Muscle of leg (tissue), 11 donors: ENCODE data around the gene TNNC1. TPM values are rescaled to one million over a fixed set of nuclear protein-coding genes. Genes with fewer than 3 reads are reported as not detected.

ENCODE experiments used
- DNase-seq: peaks from one replicate; pipeline ENCODE4 v3.0.0; 2013
- H3K27ac ChIP-seq: one replicate; pipeline ENCODE4 v1.5.1; 2013; ENCODE audit warnings: mild to moderate bottlenecking, low read length, control low read depth
- H3K27me3 ChIP-seq: one replicate; pipeline ENCODE4 v1.6.1; 2013; ENCODE audit warnings: low read length; ENCODE audit not compliant: control insufficient read depth, insufficient read depth
- H3K36me3 ChIP-seq: one replicate; pipeline ENCODE4 v1.6.1; 2013; ENCODE audit warnings: low read length; ENCODE audit not compliant: control insufficient read depth, insufficient read depth
- H3K4me1 ChIP-seq: one replicate; pipeline ENCODE4 v1.6.1; 2013; ENCODE audit warnings: low read length; ENCODE audit not compliant: control insufficient read depth, insufficient read depth
- H3K4me3 ChIP-seq: one replicate; pipeline ENCODE4 v1.5.1; 2013; ENCODE audit warnings: low read length, control low read depth
- H3K9me3 ChIP-seq: replicated peaks from 2 replicates; pipeline ENCODE4 v1.6.1; 2013; ENCODE audit warnings: low read depth, low read length; ENCODE audit not compliant: control insufficient read depth
- WGBS: methylation state at CpG from one replicate; pipeline ENCODE4 v1.1.5; 2013; ENCODE audit warnings: missing lambda C conversion rate; ENCODE audit not compliant: insufficient coverage; 5-methylcytosine and 5-hydroxymethylcytosine counted together
- polyA plus RNA-seq, 8 donors: library from polyadenylated mRNA; unstranded; fragments of 120-200 nt; gene quantifications; one replicate each; pipeline versions ENCODE4 v1.2.1 to v1.2.3, GENCODE V29; 2013; ENCODE audit warnings: inconsistent platforms in 1 of 8, low replicate concordance in 1 of 8; ENCODE audit not compliant: insufficient read length in 8 of 8, insufficient read depth in 1 of 8
- total RNA-seq: library from RNA; stranded (reverse); fragments of 120-200 nt; gene quantifications from one replicate; pipeline ENCODE4 v1.2.4, GENCODE V29; 2013

TNNC1 gene
- total and polyA plus RNA-seq, 9 donors = 521 to 1,724 (median 617) TPM

- no peak overlapping the region for H3K27ac ChIP-seq
- WGBS = 61% methylated on average over 5 of the region's 10 CpGs
- H3K27me3 ChIP-seq = no peaks in the 10 kb centered on the region
- no peaks in the 10 kb centered on the region for H3K9me3 ChIP-seq
- no peak overlapping the region for H3K4me3 ChIP-seq
- no peak for DNase-seq
- peaks cover 91% of the 10 kb centered on the region for H3K36me3 ChIP-seq
- H3K4me1 ChIP-seq = peaks cover 1% of the 10 kb centered on the region
Observed at GRCh38 chr3:52484680-52485461, 31.0 kb upstream of the TNNC1 start.

- H3K4me3 ChIP-seq = no peak overlapping the region
- DNase-seq = peak; percentile 54
- H3K27ac ChIP-seq = peak overlapping the region; percentile 15
- H3K9me3 ChIP-seq = no peaks in the 10 kb centered on the region
- H3K36me3 ChIP-seq = peaks cover 91% of the 10 kb centered on the region
- 54% methylated on average over 8 of the region's 13 CpGs for WGBS
- H3K27me3 ChIP-seq = no peaks in the 10 kb centered on the region
- no peaks in the 10 kb centered on the region for H3K4me1 ChIP-seq
Observed at GRCh38 chr3:52483577-52484381, 29.9 kb upstream of the TNNC1 start.

- DNase-seq = no peak
- Histone ChIP-seq H3K27ac (no peak overlapping the region), H3K4me1 (no peaks in the 10 kb centered on the region), H3K27me3 (no peaks in the 10 kb centered on the region), H3K9me3 (no peaks in the 10 kb centered on the region), H3K36me3 (peaks cover 92% of the 10 kb centered on the region), H3K4me3 (no peak overlapping the region)
- 86% methylated on average over 14 of the region's 14 CpGs for WGBS
Observed at GRCh38 chr3:52483081-52483480, 29.2 kb upstream of the TNNC1 start.

GRCh38 chr3:52481819-52482521 lies 28.1 kb upstream of the TNNC1 start:
- WGBS = 76% methylated on average over 22 of the region's 23 CpGs
- Histone ChIP-seq H3K4me3 (no peak overlapping the region), H3K27me3 (no peaks in the 10 kb centered on the region), H3K36me3 (peaks cover 92% of the 10 kb centered on the region), H3K27ac (no peak overlapping the region), H3K4me1 (no peaks in the 10 kb centered on the region), H3K9me3 (no peaks in the 10 kb centered on the region)
- DNase-seq = no peak

GRCh38 chr3:52480768-52481715 lies 27.2 kb upstream of the TNNC1 start:
- no peaks in the 10 kb centered on the region for H3K4me1 ChIP-seq
- H3K4me3 ChIP-seq = no peak overlapping the region
- H3K27ac ChIP-seq = no peak overlapping the region
- peaks cover 92% of the 10 kb centered on the region for H3K36me3 ChIP-seq
- H3K9me3 ChIP-seq = no peaks in the 10 kb centered on the region
- WGBS = 84% methylated on average over 16 of the region's 27 CpGs
- no peak for DNase-seq
- H3K27me3 ChIP-seq = no peaks in the 10 kb centered on the region

- Histone ChIP-seq H3K27me3 (no peaks in the 10 kb centered on the region), H3K9me3 (no peaks in the 10 kb centered on the region), H3K4me3 (no peak overlapping the region), H3K4me1 (no peaks in the 10 kb centered on the region), H3K36me3 (peaks cover 91% of the 10 kb centered on the region), H3K27ac (no peak overlapping the region)
- 76% methylated on average over 8 of the region's 16 CpGs for WGBS
- no peak for DNase-seq
Observed at GRCh38 chr3:52479877-52480575, 26.2 kb upstream of the TNNC1 start.

GRCh38 chr3:52479037-52479876 lies 25.4 kb upstream of the TNNC1 start:
- no peak for DNase-seq
- Histone ChIP-seq H3K27ac (no peak overlapping the region), H3K4me1 (no peaks in the 10 kb centered on the region), H3K4me3 (no peak overlapping the region), H3K9me3 (no peaks in the 10 kb centered on the region), H3K27me3 (no peaks in the 10 kb centered on the region), H3K36me3 (peaks cover 92% of the 10 kb centered on the region)
- 94% methylated on average over 7 of the region's 7 CpGs for WGBS

GRCh38 chr3:52477796-52478095 lies 23.9 kb upstream of the TNNC1 start:
- H3K4me1 ChIP-seq = peaks cover 3% of the 10 kb centered on the region
- DNase-seq = no peak
- 100% methylated on average over 4 of the region's 6 CpGs for WGBS
- no peak overlapping the region for H3K4me3 ChIP-seq
- no peaks in the 10 kb centered on the region for H3K9me3 ChIP-seq
- no peak overlapping the region for H3K27ac ChIP-seq
- H3K36me3 ChIP-seq = peaks cover 96% of the 10 kb centered on the region
- no peaks in the 10 kb centered on the region for H3K27me3 ChIP-seq
